ENCODE data around the gene ATP2B3.

- TF ChIP-seq CTCF (IDR thresholded peaks at IDR 0.05; ENCODE audit: extremely low read depth in 1 of 2, insufficient read depth in 1 of 2, low read depth in 1 of 2, low read length in 2 of 2) (no peak), POLR2A (IDR thresholded peaks at IDR 0.05; ENCODE audit: low read depth, low read length) (no peak), MYC (IDR thresholded peaks at IDR 0.05; ENCODE audit: low read depth, low read length) (no peak)
Measured at GRCh38 chrX:153485396-153486080, 31.9 kb upstream of the ATP2B3 start.
